HepG2 (cell line): Measurements from ENCODE around the gene IGSF11. TPM values are rescaled to one million over a fixed set of nuclear protein-coding genes. Genes with fewer than 3 reads are reported as not detected.
A peak's percentile ranks its signal among the peaks of the same experiment; 100 is the strongest.

Source experiments
- ATAC-seq: fragments of 200-7000 bp; cut with Tn5 transposase; 3 replicates; pipeline ENCODE4 v1.9.1; 2020; ENCODE audit warnings: mild to moderate bottlenecking, moderate library complexity
- BruUV-seq: library from RNA; stranded (reverse); fragments of 400-500 nt; replicated peaks from 2 replicates; lab custom pipeline; 2021; lab: Mats Ljungman, UMichigan
- CTCF ChIA-PET: fragments of 300-600 bp; formaldehyde crosslinking; extraction: SDS; loops from one replicate; lab custom pipeline; 2021; ENCODE audit warnings: low total read pairs, inconsistent platforms, low intra/inter-chr PET ratio; lab: Yijun Ruan, JAX
- POLR2A ChIA-PET: fragments of 350-600 bp; sonication (Branson Sonifier 250); formaldehyde crosslinking; loops from one replicate; lab custom pipeline; 2020; ENCODE audit warnings: antibody characterized with exemption, inconsistent platforms; lab: Yijun Ruan, JAX
- DNase-seq: peaks from one replicate; pipeline ENCODE4 v3.0.0-alpha.2; 2015; ENCODE audit warnings: low spot score
- FAIRE-seq: peaks from 3 replicates; lab custom pipeline; 2011; peaks lifted over from hg19 to GRCh38; lab: Jason Lieb, UNC
- H2AFZ ChIP-seq: one replicate; pipeline ENCODE4 v1.6.1; 2011; ENCODE audit warnings: low read length, inconsistent platforms
- H3K27ac ChIP-seq: fragments of 300-600 bp; 3 replicates; pipeline ENCODE4 v1.8.0; 2011; ENCODE audit warnings: mixed run types, mild to moderate bottlenecking, mixed read lengths, low read length, inconsistent platforms; ENCODE audit not compliant: insufficient read depth; ENCODE audit errors: extremely low read length
- H3K27me3 ChIP-seq, 2 experiments: fragments of 200-600 bp in 1 of 2; 2 replicates in 1 of 2; 3 replicates in 1 of 2; pipeline versions ENCODE4 v1.6.0 to v1.8.0; 2011; ENCODE audit warnings: low read length in 2 of 2, mild to moderate bottlenecking in 2 of 2, moderate library complexity in 2 of 2, inconsistent platforms in 1 of 2; ENCODE audit not compliant: insufficient read depth in 2 of 2, control insufficient read depth in 1 of 2
- H3K36me3 ChIP-seq, 2 experiments: fragments of 200-600 bp in 1 of 2; replicated peaks in 1 of 2; 2 replicates in 1 of 2; 3 replicates in 1 of 2; pipeline versions ENCODE4 v1.5.1 to v1.8.0; 2011; ENCODE audit warnings: low read length in 2 of 2, inconsistent platforms in 1 of 2; ENCODE audit not compliant: insufficient read depth in 2 of 2, control insufficient read depth in 1 of 2
- H3K4me1 ChIP-seq: 2 replicates; pipeline ENCODE4 v1.5.1; 2012; ENCODE audit warnings: low read length, inconsistent platforms; ENCODE audit not compliant: insufficient read depth
- H3K4me2 ChIP-seq: 2 replicates; pipeline ENCODE4 v1.6.0; 2011; ENCODE audit warnings: low read depth, low read length, inconsistent platforms
- H3K4me3 ChIP-seq, 3 experiments: fragments of 200-600 bp in 1 of 3; sonication (generic), shearing (Covaris generic) in 1 of 3; replicated peaks in 1 of 3; 2 replicates each; pipeline ENCODE4 v1.5.1; 2011 to 2016; ENCODE audit warnings: low read length in 3 of 3, inconsistent platforms in 2 of 3, low read depth in 2 of 3, mild to moderate bottlenecking in 2 of 3, control low read depth in 1 of 3, mixed read lengths in 1 of 3; ENCODE audit not compliant: insufficient read depth in 1 of 3
- H3K79me2 ChIP-seq: one replicate; pipeline ENCODE4 v1.6.1; 2011; ENCODE audit warnings: low read length, inconsistent platforms; ENCODE audit not compliant: insufficient read depth
- H3K9ac ChIP-seq: 2 replicates; pipeline ENCODE4 v1.6.0; 2011; ENCODE audit warnings: mild to moderate bottlenecking, low read depth, low read length, inconsistent platforms; ENCODE audit not compliant: insufficient read depth
- H3K9me3 ChIP-seq: 2 replicates; pipeline ENCODE4 v1.5.1; 2012; ENCODE audit warnings: mild to moderate bottlenecking, low read length
- H4K20me1 ChIP-seq: 2 replicates; pipeline ENCODE4 v1.6.0; 2011; ENCODE audit warnings: inconsistent platforms, mild to moderate bottlenecking, low read length, moderate library complexity; ENCODE audit not compliant: insufficient read depth
- ARNT2 ChIP-seq: sonication (generic); formaldehyde crosslinking; IDR thresholded peaks from 2 replicates; pipeline ENCODE4 v1.8.0; 2022; ENCODE audit warnings: mild to moderate bottlenecking, low read depth, missing genetic modification reagents, moderate library complexity
- CTCF ChIP-seq: sonication (generic); formaldehyde crosslinking; IDR thresholded peaks from 2 replicates; pipeline ENCODE4 v1.5.0; 2020; ENCODE audit warnings: mild to moderate bottlenecking, missing genetic modification reagents, moderate library complexity
- DRAP1 ChIP-seq: IDR thresholded peaks from 2 replicates; pipeline ENCODE4 v1.6.1; 2016; ENCODE audit warnings: missing genetic modification reagents, missing compliant biosample characterization
- HNRNPUL1 ChIP-seq: fragments of 200-400 bp; formaldehyde crosslinking; IDR thresholded peaks from 2 replicates; pipeline ENCODE4 v1.6.1; 2017; ENCODE audit warnings: low read depth, mild to moderate bottlenecking, low read length, moderate library complexity
- NAIF1 ChIP-seq: sonication (generic); formaldehyde crosslinking; IDR thresholded peaks from 2 replicates; pipeline ENCODE4 v1.5.0; 2020; ENCODE audit warnings: mild to moderate bottlenecking, missing genetic modification reagents, borderline replicate concordance
- SIN3B ChIP-seq: fragments of 150-350 bp; IDR thresholded peaks from 2 replicates; pipeline ENCODE4 v1.6.1; 2014; ENCODE audit warnings: low read length
- SMC3 ChIP-seq: IDR thresholded peaks from 2 replicates; pipeline ENCODE4 v1.6.1; 2011; ENCODE audit warnings: low read length, improper control_type of control experiment
- TRAFD1 ChIP-seq: sonication (generic); formaldehyde crosslinking; IDR thresholded peaks from 2 replicates; pipeline ENCODE4 v1.5.1; 2020; ENCODE audit warnings: missing genetic modification reagents, mild to moderate bottlenecking, borderline replicate concordance
- ZBTB43 ChIP-seq: sonication (generic); formaldehyde crosslinking; conservative IDR thresholded peaks from 2 replicates; pipeline ENCODE4 v1.4.0; 2020; ENCODE audit warnings: missing genetic modification reagents
- ZNF10 ChIP-seq: sonication (generic); formaldehyde crosslinking; IDR thresholded peaks from 2 replicates; pipeline ENCODE4 v1.4.0; 2020; ENCODE audit warnings: mild to moderate bottlenecking, low read depth, missing genetic modification reagents, borderline replicate concordance
- ZNF232 ChIP-seq: sonication (generic); formaldehyde crosslinking; IDR thresholded peaks from 2 replicates; pipeline ENCODE4 v1.4.0; 2020; ENCODE audit warnings: missing genetic modification reagents, borderline replicate concordance
- ZNF652 ChIP-seq: IDR thresholded peaks from 2 replicates; pipeline ENCODE4 v1.6.1; 2016; ENCODE audit warnings: low read depth, borderline replicate concordance
- ZNF776 ChIP-seq: sonication (generic); formaldehyde crosslinking; IDR thresholded peaks from 2 replicates; pipeline ENCODE4 v1.4.0; 2020; ENCODE audit warnings: mild to moderate bottlenecking, missing genetic modification reagents
- WGBS: methylation state at CpG from one replicate; pipeline ENCODE4 v1.1.6; 2017; ENCODE audit warnings: low lambda C conversion rate; 5-methylcytosine and 5-hydroxymethylcytosine counted together
- in situ Hi-C: cut with HindIII; loops from 2 replicates; pipeline ENCODE4 v1.10.0; 2017; ENCODE audit warnings: low pct_unique_long_range_greater_than_20kb; ENCODE audit not compliant: extremely low pct_ligation_motif_present
- intact Hi-C: fragments of 100-400 bp; cut with micrococcal nuclease; formaldehyde crosslinking; loops from one replicate; pipeline ENCODE4 v1.10.0; 2022; ENCODE audit not compliant: unreplicated experiment
- polyA plus RNA-seq, 8 experiments: library from polyadenylated mRNA; depleted of rRNA in 3 of 8; stranded (reverse) in 7 of 8; unstranded in 1 of 8; fragments of >200 nt; fragmentation: Illumina TruSeq in 4 of 8; extraction: Trizol in 4 of 8; gene quantifications; 2 replicates each; pipeline versions ENCODE4 v1.2.1 to v1.2.3, GENCODE V29; 2011 to 2016; ENCODE audit warnings: low read depth in 4 of 8, missing spikeins in 1 of 8, mixed read lengths in 1 of 8; ENCODE audit not compliant: insufficient read depth in 1 of 8
- total RNA-seq, 5 experiments: library from RNA; depleted of rRNA; stranded (reverse); fragments of >200 nt; fragmentation: Illumina TruSeq; extraction: Trizol; gene quantifications; 2 replicates each; pipeline ENCODE4 v1.2.3, GENCODE V29; 2016; ENCODE audit warnings: low read depth in 1 of 5

The IGSF11 gene
- total and polyA plus RNA-seq, 2 of the 13 experiments (the other 11 are each of a cell fraction or from before 2014, with no cell fraction given) = not detected

GRCh38 chr3:118884748-118885206, 149.9 kb downstream of the IGSF11 start (continued):
- TF ChIP-seq CTCF (CRISPR knock-in tag) = peak; percentile 72
- no peak for TF ChIP-seq ZBTB43 (CRISPR knock-in tag)

- no peaks in the 10 kb centered on the region for H3K36me3 ChIP-seq
- H3K9me3 ChIP-seq = no peaks in the 10 kb centered on the region
- ATAC-seq (peak; percentile 90), FAIRE-seq (peak; percentile 68), DNase-seq (peak; percentile 48)
- H3K4me1 ChIP-seq = no peaks in the 10 kb centered on the region
- in situ Hi-C loops (loop anchor here (5.0 to 25.0 kb wide), 3 partner anchors 152 to 805 kb away; partner anchors contain the start of genes COX17 and IGSF11), intact Hi-C loops (loop anchor here (1.0 to 2.0 kb wide), 4 partner anchors 153 to 799 kb away; partner anchors contain the start of gene B4GALT4)
- ChIA-PET POLR2A (interaction anchor here (0.7 kb wide), 1 partner anchor 154 kb away, joined by 3 read pairs; no protein-coding TSS in a partner anchor), CTCF (interaction anchor here (1.3 to 3.1 kb wide), 3 partner anchors 152 to 216 kb away, joined by 3 to 26 read pairs (median 5); partner anchors contain the start of gene IGSF11)
- H3K4me2 ChIP-seq = no peak overlapping the region
- H3K27me3 ChIP-seq = no peaks in the 10 kb centered on the region; a peak in 1 of 5 replicates
- BruUV-seq = no TSS peak
- no peak overlapping the region for H3K4me3 ChIP-seq
- H2AFZ ChIP-seq = no peak overlapping the region
- no peak overlapping the region for H3K27ac ChIP-seq
- WGBS = 43% methylated on average over 3 of the region's 3 CpGs
- no peaks in the 10 kb centered on the region for H3K79me2 ChIP-seq
- no peaks in the 10 kb centered on the region; the same call in 1 of the 2 replicates for H4K20me1 ChIP-seq
- H3K9ac ChIP-seq = no peak overlapping the region
- TF ChIP-seq HNRNPUL1 (no peak), NAIF1 (CRISPR knock-in tag) (no peak), ZNF10 (CRISPR knock-in tag) (no peak), CTCF (CRISPR knock-in tag) (peak; percentile 79), ZNF652 (CRISPR knock-in tag) (peak; percentile 36; the same call in 1 of the 2 replicates), ZNF232 (no peak), DRAP1 (CRISPR knock-in tag) (no peak), ZNF776 (no peak), SMC3 (peak; percentile 62), TRAFD1 (no peak), SIN3B (no peak), ARNT2 (no peak)
Observed at GRCh38 chr3:118882353-118882947, 152.2 kb downstream of the IGSF11 start.
